WTC11 (cell line): ENCODE measurements around the gene RAB4A. TPM values are rescaled to one million over a fixed set of nuclear protein-coding genes. Genes with fewer than 3 reads are reported as not detected.

Experiments
- ATAC-seq: fragments of 200-7000 bp; cut with Tn5 transposase; 2 replicates; pipeline ENCODE4 v1.10.0; 2021; ENCODE audit warnings: mild to moderate bottlenecking, moderate library complexity
- CTCF ChIA-PET: fragments of 300-600 bp; sonication (Branson Sonifier 250); formaldehyde crosslinking; loops from one replicate; lab custom pipeline; 2021; ENCODE audit warnings: antibody characterized with exemption; lab: Charles Lee
- POLR2A ChIA-PET: fragments of 350-600 bp; sonication (Branson Sonifier 250); formaldehyde crosslinking; loops from one replicate; lab custom pipeline; 2021; ENCODE audit warnings: antibody characterized with exemption; lab: Charles Lee
- DNase-seq: peaks from one replicate; pipeline ENCODE4 v3.0.0; 2021; ENCODE audit warnings: low spot score
- H3K27ac Mint-ChIP-seq: 2 replicates; pipeline ENCODE4 v1.8.0; 2021; ENCODE audit warnings: mixed read lengths
- H3K27me3 Mint-ChIP-seq: 2 replicates; pipeline ENCODE4 v1.8.0; 2021; ENCODE audit warnings: low read depth, mild to moderate bottlenecking, moderate library complexity, mixed read lengths
- H3K36me3 Mint-ChIP-seq: 2 replicates; pipeline ENCODE4 v1.8.0; 2021; ENCODE audit warnings: mixed read lengths
- H3K4me1 Mint-ChIP-seq: 2 replicates; pipeline ENCODE4 v1.8.0; 2022; ENCODE audit warnings: mixed read lengths
- H3K4me3 Mint-ChIP-seq: 2 replicates; pipeline ENCODE4 v1.8.0; 2021; ENCODE audit warnings: mild to moderate bottlenecking, moderate library complexity, mixed read lengths
- H3K9me3 Mint-ChIP-seq: 2 replicates; pipeline ENCODE4 v1.8.0; 2021; ENCODE audit warnings: mixed read lengths
- CBFB ChIP-seq: sonication (generic); formaldehyde crosslinking; IDR thresholded peaks from 2 replicates; pipeline ENCODE4 v1.8.1; 2022; ENCODE audit warnings: mild to moderate bottlenecking, low read depth, missing genetic modification reagents
- CREB1 ChIP-seq: sonication (generic); formaldehyde crosslinking; IDR thresholded peaks from 2 replicates; pipeline ENCODE4 v1.8.0; 2023; ENCODE audit warnings: mild to moderate bottlenecking, missing genetic modification reagents
- EMX1 ChIP-seq: fragments of 250-450 bp; sonication (Bioruptor Pico); IDR thresholded peaks from 2 replicates; pipeline ENCODE4 v1.8.0; 2021; ENCODE audit warnings: mild to moderate bottlenecking
- ESRRA ChIP-seq: sonication (generic); formaldehyde crosslinking; IDR thresholded peaks from 2 replicates; pipeline ENCODE4 v1.8.1; 2022; ENCODE audit warnings: mild to moderate bottlenecking, missing genetic modification reagents, borderline replicate concordance
- ETV6 ChIP-seq: sonication (generic); formaldehyde crosslinking; IDR thresholded peaks from 2 replicates; pipeline ENCODE4 v1.8.1; 2022; ENCODE audit warnings: mild to moderate bottlenecking, missing genetic modification reagents
- GRHL2 ChIP-seq: fragments of 250-450 bp; sonication (Bioruptor Pico); IDR thresholded peaks from 2 replicates; pipeline ENCODE4 v1.8.0; 2022; ENCODE audit warnings: mild to moderate bottlenecking, moderate library complexity; ENCODE audit not compliant: insufficient replicate concordance, severe bottlenecking
- JUN ChIP-seq: sonication (generic); formaldehyde crosslinking; IDR thresholded peaks from 2 replicates; pipeline ENCODE4 v1.8.0; 2023; ENCODE audit warnings: mild to moderate bottlenecking, missing genetic modification reagents
- NR2C2 ChIP-seq: sonication (generic); formaldehyde crosslinking; IDR thresholded peaks from 2 replicates; pipeline ENCODE4 v1.8.0; 2022; ENCODE audit warnings: mild to moderate bottlenecking, missing genetic modification reagents
- NR3C1 ChIP-seq: sonication (generic); formaldehyde crosslinking; conservative IDR thresholded peaks from 2 replicates; pipeline ENCODE4 v1.8.1; 2023; ENCODE audit warnings: low read depth, mild to moderate bottlenecking, missing genetic modification reagents
- PRDM15 ChIP-seq: sonication (generic); formaldehyde crosslinking; IDR thresholded peaks from 2 replicates; pipeline ENCODE4 v1.8.0; 2022; ENCODE audit warnings: missing genetic modification reagents
- PRRX2 ChIP-seq: fragments of 250-450 bp; sonication (Bioruptor Pico); IDR thresholded peaks from 2 replicates; pipeline ENCODE4 v1.8.0; 2021; ENCODE audit warnings: mild to moderate bottlenecking
- RORB ChIP-seq: fragments of 250-450 bp; sonication (Bioruptor Pico); IDR thresholded peaks from 2 replicates; pipeline ENCODE4 v1.9.0; 2021; ENCODE audit warnings: mild to moderate bottlenecking
- ZMAT4 ChIP-seq: fragments of 250-450 bp; sonication (Bioruptor Pico); IDR thresholded peaks from 2 replicates; pipeline ENCODE4 v1.9.0; 2021; ENCODE audit warnings: mild to moderate bottlenecking
- ZNF396 ChIP-seq: fragments of 250-450 bp; sonication (Bioruptor Pico); IDR thresholded peaks from 2 replicates; pipeline ENCODE4 v1.8.0; 2021; ENCODE audit warnings: mild to moderate bottlenecking, moderate library complexity, borderline replicate concordance
- total RNA-seq: library from RNA; stranded (reverse); gene quantifications from 3 replicates; pipeline ENCODE4 v1.2.3, GENCODE V29; 2021
- TF ChIP-seq, protein P1 (sequence below): sonication (generic); formaldehyde crosslinking; IDR thresholded peaks from 2 replicates; pipeline ENCODE4 v1.8.1; 2023; ENCODE audit warnings: mild to moderate bottlenecking, moderate library complexity, missing genetic modification reagents
- TF ChIP-seq, protein P2 (sequence below): sonication (generic); formaldehyde crosslinking; IDR thresholded peaks from 2 replicates; pipeline ENCODE4 v1.8.1; 2022; ENCODE audit warnings: mild to moderate bottlenecking, missing genetic modification reagents, moderate library complexity, borderline replicate concordance
- TF ChIP-seq, protein P3 (sequence below): sonication (generic); formaldehyde crosslinking; IDR thresholded peaks from 2 replicates; pipeline ENCODE4 v1.8.1; 2022; ENCODE audit warnings: low read depth, mild to moderate bottlenecking, moderate library complexity, missing genetic modification reagents, borderline replicate concordance
- TF ChIP-seq, protein P4 (sequence below): fragments of 250-450 bp; sonication (Bioruptor Pico); IDR thresholded peaks from 2 replicates; pipeline ENCODE4 v1.9.0; 2021; ENCODE audit warnings: moderate library complexity, mild to moderate bottlenecking, inconsistent platforms, borderline replicate concordance

The RAB4A gene
- total RNA-seq, 1 experiment from 2014 or later = 67.9 TPM

DNA sequence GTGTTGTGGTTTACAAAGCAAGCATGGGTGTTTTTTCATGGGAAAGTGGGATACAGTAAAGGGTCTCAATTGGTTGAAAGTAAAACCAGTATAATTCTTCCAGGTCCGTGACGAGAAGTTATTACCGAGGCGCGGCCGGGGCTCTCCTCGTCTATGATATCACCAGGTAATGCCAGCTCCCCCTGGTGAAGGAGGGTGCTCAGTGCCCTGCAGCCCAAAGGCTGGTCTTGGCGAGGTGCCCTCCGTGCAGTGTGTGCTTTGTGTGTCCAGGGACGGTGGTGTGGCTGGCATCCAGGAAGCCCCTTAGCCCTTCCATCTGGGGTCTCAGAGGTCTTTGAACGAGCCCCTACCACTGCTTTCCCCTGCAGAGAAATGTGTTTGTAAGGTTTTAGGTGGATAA is 24.8 kb downstream of the RAB4A start:
- DNase-seq (no peak), ATAC-seq (no peak)
- POLR2A ChIA-PET = no interaction called here
- CTCF ChIA-PET = no interaction called here
- Mint-ChIP-seq H3K27ac (no peak overlapping the region; the same call in 1 of the 2 replicates), H3K36me3 (peaks cover 26% of the 10 kb centered on the region), H3K4me1 (no peaks in the 10 kb centered on the region)
- TF ChIP-seq NR2C2 (CRISPR knock-in tag) (no peak), ESRRA (CRISPR knock-in tag) (no peak)
- TF ChIP-seq, all 79 proteins: peak for 0
- Mint-ChIP-seq H3K4me3 (no peak overlapping the region), H3K9me3 (peaks cover 10% of the 10 kb centered on the region), H3K27me3 (no peaks in the 10 kb centered on the region)

DNA sequence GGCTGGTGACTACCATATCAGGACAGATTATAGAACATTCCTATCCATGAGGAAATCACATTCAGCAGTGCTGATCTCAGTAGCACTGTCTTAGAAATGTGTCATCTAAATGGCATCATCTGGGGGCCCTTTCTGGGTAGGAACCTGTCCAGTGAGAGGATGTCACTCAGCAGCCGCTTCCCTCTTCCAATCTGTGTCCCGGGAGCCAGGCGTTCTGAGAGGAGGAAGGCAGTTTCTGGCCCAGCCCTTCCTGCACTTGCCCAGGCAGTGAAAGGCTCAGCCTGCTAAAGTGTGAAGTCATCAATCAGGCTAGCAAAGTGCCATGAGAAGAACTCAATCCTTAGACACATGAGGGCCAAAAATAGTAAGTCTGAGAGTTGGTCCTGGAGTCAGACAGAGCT is 25.6 kb downstream of the RAB4A start:
- Mint-ChIP-seq H3K9me3 (peaks cover 2% of the 10 kb centered on the region), H3K27me3 (no peaks in the 10 kb centered on the region), H3K27ac (peak overlapping the region; percentile 55; the same call in 1 of the 2 replicates), H3K4me1 (no peaks in the 10 kb centered on the region), H3K36me3 (peaks cover 19% of the 10 kb centered on the region), H3K4me3 (no peak overlapping the region)
- ChIA-PET POLR2A (interaction anchor here (0.6 kb wide), 1 partner anchor 13 kb away, joined by 4 read pairs; no protein-coding TSS in a partner anchor), CTCF (no interaction called here)
- no peak for ATAC-seq
- TF ChIP-seq CBFB (CRISPR knock-in tag) (no peak), NR3C1 (CRISPR knock-in tag) (no peak)
- TF ChIP-seq, protein P1, sequence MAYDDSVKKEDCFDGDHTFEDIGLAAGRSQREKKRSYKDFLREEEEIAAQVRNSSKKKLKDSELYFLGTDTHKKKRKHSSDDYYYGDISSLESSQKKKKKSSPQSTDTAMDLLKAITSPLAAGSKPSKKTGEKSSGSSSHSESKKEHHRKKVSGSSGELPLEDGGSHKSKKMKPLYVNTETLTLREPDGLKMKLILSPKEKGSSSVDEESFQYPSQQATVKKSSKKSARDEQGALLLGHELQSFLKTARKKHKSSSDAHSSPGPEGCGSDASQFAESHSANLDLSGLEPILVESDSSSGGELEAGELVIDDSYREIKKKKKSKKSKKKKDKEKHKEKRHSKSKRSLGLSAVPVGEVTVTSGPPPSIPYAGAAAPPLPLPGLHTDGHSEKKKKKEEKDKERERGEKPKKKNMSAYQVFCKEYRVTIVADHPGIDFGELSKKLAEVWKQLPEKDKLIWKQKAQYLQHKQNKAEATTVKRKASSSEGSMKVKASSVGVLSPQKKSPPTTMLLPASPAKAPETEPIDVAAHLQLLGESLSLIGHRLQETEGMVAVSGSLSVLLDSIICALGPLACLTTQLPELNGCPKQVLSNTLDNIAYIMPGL (CRISPR knock-in tag) = no peak
- no peak for DNase-seq

DNA sequence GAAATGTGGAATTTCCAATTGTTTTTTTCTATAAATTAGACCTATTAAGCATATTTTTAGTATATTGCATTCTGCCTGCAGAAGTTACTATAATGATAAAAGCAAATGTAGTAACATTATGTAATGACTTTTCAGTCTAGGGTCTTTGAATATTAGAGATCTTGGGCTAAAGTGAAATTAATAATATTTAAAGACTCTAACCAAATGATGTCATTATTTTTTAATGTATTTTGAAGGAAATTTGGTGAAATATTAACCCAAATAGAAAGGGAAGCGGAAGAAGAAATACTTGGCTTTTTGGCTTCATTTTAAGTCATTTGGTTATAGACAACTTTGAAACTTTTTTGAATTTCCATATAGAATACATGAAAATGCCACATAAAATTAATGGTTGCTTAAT is 26.8 kb downstream of the RAB4A start:
- POLR2A ChIA-PET = no interaction called here
- H3K4me1 Mint-ChIP-seq = no peaks in the 10 kb centered on the region
- no peak overlapping the region for H3K4me3 Mint-ChIP-seq
- no peaks in the 10 kb centered on the region for H3K9me3 Mint-ChIP-seq
- H3K27ac Mint-ChIP-seq = no peak overlapping the region
- ATAC-seq = no peak
- no peak for DNase-seq
- CTCF ChIA-PET = no interaction called here
- H3K36me3 Mint-ChIP-seq = peaks cover 17% of the 10 kb centered on the region
- no peaks in the 10 kb centered on the region for H3K27me3 Mint-ChIP-seq
- TF ChIP-seq ZMAT4 (CRISPR knock-in tag) (no peak), PRDM15 (CRISPR knock-in tag) (no peak), EMX1 (CRISPR knock-in tag) (no peak), RORB (no peak), JUN (CRISPR knock-in tag) (no peak), GRHL2 (no peak), ETV6 (CRISPR knock-in tag) (no peak), PRRX2 (CRISPR knock-in tag) (no peak), CREB1 (no peak), ZNF396 (CRISPR knock-in tag) (no peak)
- TF ChIP-seq, protein P2, sequence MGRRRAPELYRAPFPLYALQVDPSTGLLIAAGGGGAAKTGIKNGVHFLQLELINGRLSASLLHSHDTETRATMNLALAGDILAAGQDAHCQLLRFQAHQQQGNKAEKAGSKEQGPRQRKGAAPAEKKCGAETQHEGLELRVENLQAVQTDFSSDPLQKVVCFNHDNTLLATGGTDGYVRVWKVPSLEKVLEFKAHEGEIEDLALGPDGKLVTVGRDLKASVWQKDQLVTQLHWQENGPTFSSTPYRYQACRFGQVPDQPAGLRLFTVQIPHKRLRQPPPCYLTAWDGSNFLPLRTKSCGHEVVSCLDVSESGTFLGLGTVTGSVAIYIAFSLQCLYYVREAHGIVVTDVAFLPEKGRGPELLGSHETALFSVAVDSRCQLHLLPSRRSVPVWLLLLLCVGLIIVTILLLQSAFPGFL (CRISPR knock-in tag) = no peak
- TF ChIP-seq, protein P3, sequence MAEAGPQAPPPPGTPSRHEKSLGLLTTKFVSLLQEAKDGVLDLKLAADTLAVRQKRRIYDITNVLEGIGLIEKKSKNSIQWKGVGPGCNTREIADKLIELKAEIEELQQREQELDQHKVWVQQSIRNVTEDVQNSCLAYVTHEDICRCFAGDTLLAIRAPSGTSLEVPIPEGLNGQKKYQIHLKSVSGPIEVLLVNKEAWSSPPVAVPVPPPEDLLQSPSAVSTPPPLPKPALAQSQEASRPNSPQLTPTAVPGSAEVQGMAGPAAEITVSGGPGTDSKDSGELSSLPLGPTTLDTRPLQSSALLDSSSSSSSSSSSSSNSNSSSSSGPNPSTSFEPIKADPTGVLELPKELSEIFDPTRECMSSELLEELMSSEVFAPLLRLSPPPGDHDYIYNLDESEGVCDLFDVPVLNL (CRISPR knock-in tag) = no peak
- TF ChIP-seq, protein P1 (CRISPR knock-in tag) = no peak
- TF ChIP-seq, protein P4, sequence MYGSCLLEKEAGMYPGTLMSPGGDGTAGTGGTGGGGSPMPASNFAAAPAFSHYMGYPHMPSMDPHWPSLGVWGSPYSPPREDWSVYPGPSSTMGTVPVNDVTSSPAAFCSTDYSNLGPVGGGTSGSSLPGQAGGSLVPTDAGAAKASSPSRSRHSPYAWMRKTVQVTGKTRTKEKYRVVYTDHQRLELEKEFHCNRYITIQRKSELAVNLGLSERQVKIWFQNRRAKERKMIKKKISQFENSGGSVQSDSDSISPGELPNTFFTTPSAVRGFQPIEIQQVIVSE = no peak
